Stimulated activated naive CD8-positive, alpha-beta T cell treated with anti-CD3 and anti-CD28 coated beads, Interleukin-15, Interleukin-2, amounts not matched to agents 100 ng/mL and 50 ng/mL, for 24 hours (primary cell): ENCODE measurements around the gene EDDM13.

Experiments
- H3K27ac Mint-ChIP-seq: one replicate; pipeline ENCODE4 v1.8.0; 2021; ENCODE audit warnings: mild to moderate bottlenecking, mixed read lengths
- H3K27me3 Mint-ChIP-seq: one replicate; pipeline ENCODE4 v1.8.0; 2021; ENCODE audit warnings: mixed read lengths
- H3K36me3 Mint-ChIP-seq: one replicate; pipeline ENCODE4 v1.8.0; 2021; ENCODE audit warnings: low read depth, mixed read lengths
- H3K4me1 Mint-ChIP-seq: one replicate; pipeline ENCODE4 v1.8.0; 2021; ENCODE audit warnings: low read depth, mixed read lengths
- H3K4me3 Mint-ChIP-seq: one replicate; pipeline ENCODE4 v1.8.0; 2021; ENCODE audit warnings: mild to moderate bottlenecking, mixed read lengths
- H3K9me3 Mint-ChIP-seq: one replicate; pipeline ENCODE4 v1.8.0; 2021; ENCODE audit warnings: mixed read lengths

EDDM13 gene

GRCh38 chr19:56308792-56309191 is 36.2 kb downstream of the EDDM13 start:
- Mint-ChIP-seq H3K4me1 (peaks cover 20% of the 10 kb centered on the region), H3K27me3 (no peaks in the 10 kb centered on the region), H3K4me3 (no peak overlapping the region), H3K9me3 (peaks cover 7% of the 10 kb centered on the region), H3K36me3 (peaks cover 44% of the 10 kb centered on the region), H3K27ac (no peak overlapping the region)

- no peak overlapping the region for H3K27ac Mint-ChIP-seq
- H3K27me3 Mint-ChIP-seq, result no peaks in the 10 kb centered on the region
- H3K4me1 Mint-ChIP-seq, result peaks cover 25% of the 10 kb centered on the region
- peaks cover 7% of the 10 kb centered on the region for H3K9me3 Mint-ChIP-seq
- H3K4me3 Mint-ChIP-seq, result no peak overlapping the region
- H3K36me3 Mint-ChIP-seq, result peaks cover 36% of the 10 kb centered on the region
These were observed 37.1 kb downstream of the EDDM13 start for GRCh38 chr19:56309511-56310185.

GRCh38 chr19:56310462-56310861 is 37.9 kb downstream of the EDDM13 start:
- Mint-ChIP-seq H3K27me3 (no peaks in the 10 kb centered on the region), H3K9me3 (peaks cover 7% of the 10 kb centered on the region), H3K4me3 (no peak overlapping the region), H3K27ac (no peak overlapping the region), H3K4me1 (peaks cover 26% of the 10 kb centered on the region), H3K36me3 (peaks cover 30% of the 10 kb centered on the region)

GRCh38 chr19:56312342-56312741 is 39.8 kb downstream of the EDDM13 start:
- Mint-ChIP-seq H3K4me3 (peak overlapping the region; percentile 14), H3K9me3 (peaks cover 7% of the 10 kb centered on the region), H3K27me3 (no peaks in the 10 kb centered on the region), H3K27ac (peak overlapping the region; percentile 32), H3K36me3 (peaks cover 28% of the 10 kb centered on the region), H3K4me1 (peaks cover 33% of the 10 kb centered on the region)

GRCh38 chr19:56312787-56313657 is 40.5 kb downstream of the EDDM13 start:
- Mint-ChIP-seq H3K27ac (peak overlapping the region; percentile 77), H3K9me3 (peaks cover 7% of the 10 kb centered on the region), H3K4me1 (peaks cover 33% of the 10 kb centered on the region), H3K4me3 (peak overlapping the region; percentile 88), H3K27me3 (no peaks in the 10 kb centered on the region), H3K36me3 (peaks cover 28% of the 10 kb centered on the region)

GRCh38 chr19:56314018-56314380 is 41.5 kb downstream of the EDDM13 start:
- Mint-ChIP-seq H3K27me3 (no peaks in the 10 kb centered on the region), H3K4me3 (peak overlapping the region; percentile 88), H3K27ac (peak overlapping the region; percentile 99)

GRCh38 chr19:56314381-56315076 is 42.0 kb downstream of the EDDM13 start, which contains the start of gene ZSCAN5A:
TSS of gene ZSCAN5A (minus strand) at chr19:56314839. CDS start at chr19:56225046, 89,793 bp downstream.
- no peaks in the 10 kb centered on the region for H3K27me3 Mint-ChIP-seq
- peak within 1 kb of the TSS; percentile 99 for H3K27ac Mint-ChIP-seq
- H3K36me3 Mint-ChIP-seq, result peaks cover 25% of the 10 kb centered on the region
- peaks cover 7% of the 10 kb centered on the region for H3K9me3 Mint-ChIP-seq
- H3K4me1 Mint-ChIP-seq, result peaks cover 33% of the 10 kb centered on the region
- peak within 1 kb of the TSS; percentile 88 for H3K4me3 Mint-ChIP-seq

More at GRCh38 chr19:56314018-56314380, 41.5 kb downstream of the EDDM13 start:
- Mint-ChIP-seq H3K4me1 (peaks cover 33% of the 10 kb centered on the region), H3K36me3 (peaks cover 25% of the 10 kb centered on the region), H3K9me3 (peaks cover 7% of the 10 kb centered on the region)

- peaks cover 33% of the 10 kb centered on the region for H3K4me1 Mint-ChIP-seq
- peak overlapping the region; percentile 99 for H3K27ac Mint-ChIP-seq
- H3K36me3 Mint-ChIP-seq, result peaks cover 23% of the 10 kb centered on the region
- no peaks in the 10 kb centered on the region for H3K27me3 Mint-ChIP-seq
- peak overlapping the region; percentile 88 for H3K4me3 Mint-ChIP-seq
- peaks cover 7% of the 10 kb centered on the region for H3K9me3 Mint-ChIP-seq
These were observed 42.7 kb downstream of the EDDM13 start for GRCh38 chr19:56315077-56315828.

GRCh38 chr19:56316728-56317127 is 44.2 kb downstream of the EDDM13 start:
- Mint-ChIP-seq H3K4me3 (no peak overlapping the region), H3K4me1 (peaks cover 31% of the 10 kb centered on the region)

GRCh38 chr19:56317749-56318148 is 45.2 kb downstream of the EDDM13 start:
- Mint-ChIP-seq H3K4me3 (no peak overlapping the region), H3K27ac (no peak overlapping the region), H3K9me3 (peaks cover 5% of the 10 kb centered on the region), H3K4me1 (peaks cover 27% of the 10 kb centered on the region), H3K27me3 (no peaks in the 10 kb centered on the region), H3K36me3 (peaks cover 6% of the 10 kb centered on the region)

More at GRCh38 chr19:56316728-56317127, 44.2 kb downstream of the EDDM13 start:
- Mint-ChIP-seq H3K36me3 (peaks cover 13% of the 10 kb centered on the region), H3K27me3 (no peaks in the 10 kb centered on the region), H3K9me3 (peaks cover 7% of the 10 kb centered on the region), H3K27ac (no peak overlapping the region)

GRCh38 chr19:56319991-56320390 is 47.4 kb downstream of the EDDM13 start:
- Mint-ChIP-seq H3K36me3 (no peaks in the 10 kb centered on the region), H3K27ac (peak overlapping the region; percentile 36), H3K4me3 (no peak overlapping the region)

GRCh38 chr19:56321254-56321988 is 48.9 kb downstream of the EDDM13 start:
- Mint-ChIP-seq H3K27ac (no peak overlapping the region), H3K27me3 (peaks cover 4% of the 10 kb centered on the region), H3K9me3 (no peaks in the 10 kb centered on the region), H3K4me3 (no peak overlapping the region), H3K36me3 (no peaks in the 10 kb centered on the region), H3K4me1 (peaks cover 4% of the 10 kb centered on the region)

More at GRCh38 chr19:56319991-56320390, 47.4 kb downstream of the EDDM13 start:
- peaks cover 11% of the 10 kb centered on the region for H3K4me1 Mint-ChIP-seq
- no peaks in the 10 kb centered on the region for H3K9me3 Mint-ChIP-seq
- peaks cover 4% of the 10 kb centered on the region for H3K27me3 Mint-ChIP-seq

GRCh38 chr19:56321989-56322440 is 49.5 kb downstream of the EDDM13 start:
- Mint-ChIP-seq H3K4me3 (no peak overlapping the region), H3K27ac (no peak overlapping the region), H3K4me1 (peaks cover 4% of the 10 kb centered on the region), H3K36me3 (no peaks in the 10 kb centered on the region), H3K9me3 (no peaks in the 10 kb centered on the region), H3K27me3 (peaks cover 4% of the 10 kb centered on the region)
